HCT116 (cell line): ENCODE results near the gene CWF19L1. TPM values are rescaled to one million over a fixed set of nuclear protein-coding genes. Genes with fewer than 3 reads are reported as not detected.

Experiments
- ATAC-seq: fragments of 200-7000 bp; cut with Tn5 transposase; 2 replicates; pipeline ENCODE4 v1.9.1; 2020; ENCODE audit warnings: mild to moderate bottlenecking, moderate library complexity
- BruUV-seq: library from RNA; stranded (reverse); fragments of 400-500 nt; replicated peaks from 2 replicates; lab custom pipeline; 2021; lab: Mats Ljungman, UMichigan
- CTCF ChIA-PET: fragments of 300-600 bp; sonication (Branson Sonifier 250); formaldehyde crosslinking; loops from one replicate; lab custom pipeline; 2021; ENCODE audit warnings: antibody characterized with exemption; lab: Charles Lee
- POLR2A ChIA-PET: fragments of 300-600, 350-600 bp; sonication (Branson Sonifier 250); formaldehyde crosslinking; loops from one replicate; lab custom pipeline; 2021; ENCODE audit warnings: antibody characterized with exemption; lab: Charles Lee
- RAD21 ChIA-PET, 2 experiments: fragments of 300-600 bp; sonication (Branson Sonifier 250); formaldehyde crosslinking; loops; one replicate each; lab custom pipeline; 2023; ENCODE audit warnings: low total read pairs in 2 of 2; ENCODE audit not compliant: uncharacterized antibody in 2 of 2, unreplicated experiment in 2 of 2, low non-redundant PET in 1 of 2; lab: Charles Lee
- DNase-seq: peaks from one replicate; pipeline ENCODE4 v3.0.0-alpha.2; 2010; ENCODE audit warnings: low read depth, low spot score
- H2AFZ ChIP-seq: fragments of 200-600 bp; shearing (Covaris generic), sonication (generic); 2 replicates; pipeline ENCODE4 v1.6.1; 2017; ENCODE audit warnings: low read depth, mixed run types, mixed read lengths, antibody characterized with exemption, low read length; ENCODE audit not compliant: poor library complexity, severe bottlenecking
- H3K27ac ChIP-seq: 2 replicates; pipeline ENCODE4 v1.5.1; 2012; ENCODE audit warnings: low read depth, low read length
- H3K27me3 ChIP-seq: fragments of 200-600 bp; sonication (generic); 2 replicates; pipeline ENCODE4 v1.6.1; 2016; ENCODE audit warnings: mixed run types, low read length, mixed read lengths; ENCODE audit not compliant: insufficient read depth
- H3K36me3 ChIP-seq, 2 experiments: fragments of 200-500 bp in 1 of 2; fragments of 200-600 bp in 1 of 2; sonication (Bioruptor generic) in 1 of 2; sonication (generic) in 1 of 2; 2 replicates each; pipeline versions ENCODE4 v1.5.1 to v1.6.1; 2014 to 2016; ENCODE audit warnings: low read length in 2 of 2, inconsistent platforms in 1 of 2, mixed read lengths in 1 of 2, mixed run types in 1 of 2; ENCODE audit not compliant: insufficient read depth in 2 of 2, control insufficient read depth in 1 of 2
- H3K4me1 ChIP-seq, 2 experiments: fragments of 200-600 bp in 1 of 2; sonication (generic) in 1 of 2; 2 replicates each; pipeline versions ENCODE4 v1.5.1 to v1.6.1; 2012 to 2017; ENCODE audit warnings: low read length in 2 of 2, inconsistent platforms in 1 of 2, mild to moderate bottlenecking in 1 of 2, mixed read lengths in 1 of 2, mixed run types in 1 of 2, moderate library complexity in 1 of 2; ENCODE audit not compliant: insufficient read depth in 2 of 2, control insufficient read depth in 1 of 2
- H3K4me2 ChIP-seq: fragments of 200-600 bp; sonication (generic); 2 replicates; pipeline ENCODE4 v1.6.1; 2017; ENCODE audit warnings: mixed run types, low read length, mixed read lengths
- H3K4me3 ChIP-seq, 2 experiments: fragments of 200-600 bp in 1 of 2; sonication (generic) in 1 of 2; replicated peaks in 1 of 2; 2 replicates each; pipeline ENCODE4 v1.5.1; 2011 to 2016; ENCODE audit warnings: low read length in 2 of 2, control low read depth in 1 of 2, low read depth in 1 of 2, mild to moderate bottlenecking in 1 of 2, mixed read lengths in 1 of 2, mixed run types in 1 of 2
- H3K79me2 ChIP-seq: fragments of 200-600 bp; sonication (generic); 2 replicates; pipeline ENCODE4 v1.6.1; 2017; ENCODE audit warnings: mild to moderate bottlenecking, mixed run types, low read length, moderate library complexity, mixed read lengths; ENCODE audit not compliant: insufficient read depth
- H3K9ac ChIP-seq: fragments of 200-600 bp; sonication (generic); 2 replicates; pipeline ENCODE4 v1.6.1; 2016; ENCODE audit warnings: low read length, mixed read lengths
- H3K9me2 ChIP-seq: fragments of 200-600 bp; sonication (generic), shearing (Covaris generic); 2 replicates; pipeline ENCODE4 v1.6.1; 2017; ENCODE audit warnings: mixed run types, mild to moderate bottlenecking, moderate library complexity; ENCODE audit not compliant: insufficient read depth
- H3K9me3 ChIP-seq, 2 experiments: fragments of 200-500 bp in 1 of 2; fragments of 200-600 bp in 1 of 2; sonication (Bioruptor generic) in 1 of 2; sonication (generic) in 1 of 2; 2 replicates each; pipeline ENCODE4 v1.6.1; 2014 to 2017; ENCODE audit warnings: low read length in 2 of 2, mixed read lengths in 2 of 2, inconsistent platforms in 1 of 2, low read depth in 1 of 2, mild to moderate bottlenecking in 1 of 2, mixed run types in 1 of 2, moderate library complexity in 1 of 2; ENCODE audit not compliant: control insufficient read depth in 1 of 2, insufficient read depth in 1 of 2
- H4K20me1 ChIP-seq: fragments of 200-600 bp; sonication (generic), shearing (Covaris generic); 2 replicates; pipeline ENCODE4 v1.6.1; 2017; ENCODE audit warnings: mixed run types, mild to moderate bottlenecking, moderate library complexity; ENCODE audit not compliant: insufficient read depth
- CBX3 ChIP-seq: IDR thresholded peaks from 2 replicates; pipeline ENCODE4 v1.6.1; 2012; ENCODE audit warnings: low read depth
- CEBPB ChIP-seq: IDR thresholded peaks from 2 replicates; pipeline ENCODE4 v1.6.1; 2012; ENCODE audit warnings: low read depth
- EGR1 ChIP-seq: IDR thresholded peaks from 2 replicates; pipeline ENCODE4 v1.6.1; 2012; ENCODE audit warnings: low read depth
- EZH2 ChIP-seq: fragments of 200-600 bp; sonication (generic); IDR thresholded peaks from 2 replicates; pipeline ENCODE4 v1.6.1; 2017; ENCODE audit warnings: antibody characterized with exemption, mixed run types
- POLR2A ChIP-seq: IDR thresholded peaks from 2 replicates; pipeline ENCODE4 v1.7.0; 2011; ENCODE audit warnings: borderline replicate concordance; ENCODE audit not compliant: insufficient read depth, insufficient read length; ENCODE audit errors: extremely low read depth
- RAD21 ChIP-seq: IDR thresholded peaks from 2 replicates; pipeline ENCODE4 v1.6.1; 2012; ENCODE audit warnings: low read depth, mild to moderate bottlenecking
- SIN3A ChIP-seq: IDR thresholded peaks from 2 replicates; pipeline ENCODE4 v1.6.1; 2012; ENCODE audit warnings: low read depth
- SP1 ChIP-seq: IDR thresholded peaks from 2 replicates; pipeline ENCODE4 v1.6.1; 2012; ENCODE audit warnings: low read depth
- TCF7L2 ChIP-seq: IDR thresholded peaks from 2 replicates; pipeline ENCODE4 v1.7.0; 2011; ENCODE audit warnings: borderline replicate concordance, inconsistent platforms; ENCODE audit not compliant: insufficient read depth, insufficient read length; ENCODE audit errors: extremely low read depth
- ZFX ChIP-seq: fragments of 450-650 bp; IDR thresholded peaks from 2 replicates; pipeline ENCODE4 v1.6.1; 2017
- intact Hi-C: fragments of 100-400 bp; cut with micrococcal nuclease; formaldehyde crosslinking; loops from 2 replicates; pipeline ENCODE4 v1.10.0; 2022
- total RNA-seq: library from RNA; stranded (reverse); gene quantifications from one replicate; pipeline ENCODE4 v1.2.1, GENCODE V29; 2021; ENCODE audit not compliant: unreplicated experiment
- TF ChIP-seq, protein P1 (sequence below): IDR thresholded peaks from 2 replicates; pipeline ENCODE4 v1.6.1; 2012
- TF ChIP-seq, protein P2 (sequence below): IDR thresholded peaks from 2 replicates; pipeline ENCODE4 v1.6.1; 2011; ENCODE audit warnings: mild to moderate bottlenecking, low read length, moderate library complexity; ENCODE audit not compliant: insufficient replicate concordance; ENCODE audit errors: extremely low read depth
- TF ChIP-seq, protein P3 (sequence below): IDR thresholded peaks from 2 replicates; pipeline ENCODE4 v1.6.1; 2012; ENCODE audit warnings: low read depth
- TF ChIP-seq, protein P4 (sequence below), 3 experiments: fragments of 200-600 bp in 1 of 3; sonication (generic) in 1 of 3; IDR thresholded peaks in 2 of 3; conservative IDR thresholded peaks in 1 of 3; 2 replicates each; pipeline ENCODE4 v1.5.1; 2012 to 2017; ENCODE audit warnings: low read depth in 2 of 3, low read length in 2 of 3, antibody characterized with exemption in 1 of 3, borderline replicate concordance in 1 of 3, control low read depth in 1 of 3, mild to moderate bottlenecking in 1 of 3, mixed read lengths in 1 of 3, mixed run types in 1 of 3, moderate library complexity in 1 of 3; ENCODE audit not compliant: insufficient read depth in 1 of 3

The CWF19L1 gene
- total RNA-seq, 1 experiment from 2014 or later = 41.7 TPM

DNA sequence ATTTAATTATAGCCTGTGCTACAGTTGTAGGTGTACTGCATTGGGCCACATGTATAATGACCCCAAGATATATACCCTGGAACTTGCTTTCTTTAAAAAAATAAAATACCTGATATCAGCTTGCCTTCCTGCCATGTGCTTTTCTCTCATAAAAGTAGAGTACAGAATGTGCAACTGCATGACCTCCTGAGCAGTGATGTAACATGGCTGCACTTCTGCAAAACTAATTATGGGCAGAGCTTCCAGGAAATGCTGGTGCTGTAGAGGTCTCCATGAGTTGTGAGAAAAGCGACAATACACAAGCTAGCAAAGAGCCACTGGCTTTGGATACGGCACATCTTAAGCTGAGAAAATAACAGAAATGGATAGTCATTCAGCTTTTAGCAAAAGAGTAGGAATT is 75.1 kb downstream of the CWF19L1 start:
- ATAC-seq = no peak
- TF ChIP-seq EGR1 (no peak), TCF7L2 (no peak), SIN3A (no peak), CEBPB (no peak), POLR2A (no peak), ZFX (no peak), SP1 (no peak), EZH2 (no peak), CBX3 (no peak), RAD21 (no peak)
- TF ChIP-seq, protein P1, sequence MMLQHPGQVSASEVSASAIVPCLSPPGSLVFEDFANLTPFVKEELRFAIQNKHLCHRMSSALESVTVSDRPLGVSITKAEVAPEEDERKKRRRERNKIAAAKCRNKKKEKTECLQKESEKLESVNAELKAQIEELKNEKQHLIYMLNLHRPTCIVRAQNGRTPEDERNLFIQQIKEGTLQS = no peak
- TF ChIP-seq, protein P2, sequence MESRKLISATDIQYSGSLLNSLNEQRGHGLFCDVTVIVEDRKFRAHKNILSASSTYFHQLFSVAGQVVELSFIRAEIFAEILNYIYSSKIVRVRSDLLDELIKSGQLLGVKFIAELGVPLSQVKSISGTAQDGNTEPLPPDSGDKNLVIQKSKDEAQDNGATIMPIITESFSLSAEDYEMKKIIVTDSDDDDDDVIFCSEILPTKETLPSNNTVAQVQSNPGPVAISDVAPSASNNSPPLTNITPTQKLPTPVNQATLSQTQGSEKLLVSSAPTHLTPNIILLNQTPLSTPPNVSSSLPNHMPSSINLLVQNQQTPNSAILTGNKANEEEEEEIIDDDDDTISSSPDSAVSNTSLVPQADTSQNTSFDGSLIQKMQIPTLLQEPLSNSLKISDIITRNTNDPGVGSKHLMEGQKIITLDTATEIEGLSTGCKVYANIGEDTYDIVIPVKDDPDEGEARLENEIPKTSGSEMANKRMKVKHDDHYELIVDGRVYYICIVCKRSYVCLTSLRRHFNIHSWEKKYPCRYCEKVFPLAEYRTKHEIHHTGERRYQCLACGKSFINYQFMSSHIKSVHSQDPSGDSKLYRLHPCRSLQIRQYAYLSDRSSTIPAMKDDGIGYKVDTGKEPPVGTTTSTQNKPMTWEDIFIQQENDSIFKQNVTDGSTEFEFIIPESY = no peak
- TF ChIP-seq, protein P3, sequence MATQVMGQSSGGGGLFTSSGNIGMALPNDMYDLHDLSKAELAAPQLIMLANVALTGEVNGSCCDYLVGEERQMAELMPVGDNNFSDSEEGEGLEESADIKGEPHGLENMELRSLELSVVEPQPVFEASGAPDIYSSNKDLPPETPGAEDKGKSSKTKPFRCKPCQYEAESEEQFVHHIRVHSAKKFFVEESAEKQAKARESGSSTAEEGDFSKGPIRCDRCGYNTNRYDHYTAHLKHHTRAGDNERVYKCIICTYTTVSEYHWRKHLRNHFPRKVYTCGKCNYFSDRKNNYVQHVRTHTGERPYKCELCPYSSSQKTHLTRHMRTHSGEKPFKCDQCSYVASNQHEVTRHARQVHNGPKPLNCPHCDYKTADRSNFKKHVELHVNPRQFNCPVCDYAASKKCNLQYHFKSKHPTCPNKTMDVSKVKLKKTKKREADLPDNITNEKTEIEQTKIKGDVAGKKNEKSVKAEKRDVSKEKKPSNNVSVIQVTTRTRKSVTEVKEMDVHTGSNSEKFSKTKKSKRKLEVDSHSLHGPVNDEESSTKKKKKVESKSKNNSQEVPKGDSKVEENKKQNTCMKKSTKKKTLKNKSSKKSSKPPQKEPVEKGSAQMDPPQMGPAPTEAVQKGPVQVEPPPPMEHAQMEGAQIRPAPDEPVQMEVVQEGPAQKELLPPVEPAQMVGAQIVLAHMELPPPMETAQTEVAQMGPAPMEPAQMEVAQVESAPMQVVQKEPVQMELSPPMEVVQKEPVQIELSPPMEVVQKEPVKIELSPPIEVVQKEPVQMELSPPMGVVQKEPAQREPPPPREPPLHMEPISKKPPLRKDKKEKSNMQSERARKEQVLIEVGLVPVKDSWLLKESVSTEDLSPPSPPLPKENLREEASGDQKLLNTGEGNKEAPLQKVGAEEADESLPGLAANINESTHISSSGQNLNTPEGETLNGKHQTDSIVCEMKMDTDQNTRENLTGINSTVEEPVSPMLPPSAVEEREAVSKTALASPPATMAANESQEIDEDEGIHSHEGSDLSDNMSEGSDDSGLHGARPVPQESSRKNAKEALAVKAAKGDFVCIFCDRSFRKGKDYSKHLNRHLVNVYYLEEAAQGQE = no peak
- TF ChIP-seq, protein P4, sequence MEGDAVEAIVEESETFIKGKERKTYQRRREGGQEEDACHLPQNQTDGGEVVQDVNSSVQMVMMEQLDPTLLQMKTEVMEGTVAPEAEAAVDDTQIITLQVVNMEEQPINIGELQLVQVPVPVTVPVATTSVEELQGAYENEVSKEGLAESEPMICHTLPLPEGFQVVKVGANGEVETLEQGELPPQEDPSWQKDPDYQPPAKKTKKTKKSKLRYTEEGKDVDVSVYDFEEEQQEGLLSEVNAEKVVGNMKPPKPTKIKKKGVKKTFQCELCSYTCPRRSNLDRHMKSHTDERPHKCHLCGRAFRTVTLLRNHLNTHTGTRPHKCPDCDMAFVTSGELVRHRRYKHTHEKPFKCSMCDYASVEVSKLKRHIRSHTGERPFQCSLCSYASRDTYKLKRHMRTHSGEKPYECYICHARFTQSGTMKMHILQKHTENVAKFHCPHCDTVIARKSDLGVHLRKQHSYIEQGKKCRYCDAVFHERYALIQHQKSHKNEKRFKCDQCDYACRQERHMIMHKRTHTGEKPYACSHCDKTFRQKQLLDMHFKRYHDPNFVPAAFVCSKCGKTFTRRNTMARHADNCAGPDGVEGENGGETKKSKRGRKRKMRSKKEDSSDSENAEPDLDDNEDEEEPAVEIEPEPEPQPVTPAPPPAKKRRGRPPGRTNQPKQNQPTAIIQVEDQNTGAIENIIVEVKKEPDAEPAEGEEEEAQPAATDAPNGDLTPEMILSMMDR (IDR thresholded peaks at IDR 0.05 in 2 of 3, conservative IDR thresholded peaks at IDR 0.05 in 1 of 3; ENCODE audit: borderline replicate concordance in 1 of 3, insufficient read depth in 1 of 3, low read depth in 2 of 3, low read length in 2 of 3) = no peak
- ChIA-PET POLR2A (no interaction called here), RAD21 (no interaction called here), CTCF (no interaction called here)
- H3K79me2 ChIP-seq = peaks cover 45% of the 10 kb centered on the region
- intact Hi-C loops = no loop called here
- H3K4me1 ChIP-seq = peaks cover 3% of the 10 kb centered on the region in 2 experiments; a peak in 2 of 4 replicates
- DNase-seq = no peak
- H3K9ac ChIP-seq = no peak overlapping the region
- no peaks in the 10 kb centered on the region for H3K27me3 ChIP-seq
- no peak overlapping the region for H3K27ac ChIP-seq
- H3K4me3 ChIP-seq = no peak overlapping the region
- H3K4me2 ChIP-seq = no peak overlapping the region
- no peaks in the 10 kb centered on the region for H3K9me2 ChIP-seq
- H3K9me3 ChIP-seq = no peaks in the 10 kb centered on the region
- no peak overlapping the region for H2AFZ ChIP-seq
- no peaks in the 10 kb centered on the region for H4K20me1 ChIP-seq
- peaks cover 35 to 52% of the 10 kb centered on the region in 2 experiments for H3K36me3 ChIP-seq
- no TSS peak for BruUV-seq
